HepG2 (cell line): Measurements from ENCODE around the gene MAN1A1. TPM values are rescaled to one million over a fixed set of nuclear protein-coding genes. Genes with fewer than 3 reads are reported as not detected.
A peak's percentile ranks its signal among the peaks of the same experiment; 100 is the strongest.

Experiments
- ATAC-seq: fragments of 200-7000 bp; cut with Tn5 transposase; 3 replicates; pipeline ENCODE4 v1.9.1; 2020; ENCODE audit warnings: mild to moderate bottlenecking, moderate library complexity
- BruUV-seq: library from RNA; stranded (reverse); fragments of 400-500 nt; replicated peaks from 2 replicates; lab custom pipeline; 2021; lab: Mats Ljungman, UMichigan
- CTCF ChIA-PET: fragments of 300-600 bp; formaldehyde crosslinking; extraction: SDS; loops from one replicate; lab custom pipeline; 2021; ENCODE audit warnings: low total read pairs, inconsistent platforms, low intra/inter-chr PET ratio; lab: Yijun Ruan, JAX
- POLR2A ChIA-PET: fragments of 350-600 bp; sonication (Branson Sonifier 250); formaldehyde crosslinking; loops from one replicate; lab custom pipeline; 2020; ENCODE audit warnings: antibody characterized with exemption, inconsistent platforms; lab: Yijun Ruan, JAX
- DNase-seq: peaks from one replicate; pipeline ENCODE4 v3.0.0-alpha.2; 2015; ENCODE audit warnings: low spot score
- FAIRE-seq: peaks from 3 replicates; lab custom pipeline; 2011; peaks lifted over from hg19 to GRCh38; lab: Jason Lieb, UNC
- H2AFZ ChIP-seq: one replicate; pipeline ENCODE4 v1.6.1; 2011; ENCODE audit warnings: low read length, inconsistent platforms
- H3K27ac ChIP-seq: fragments of 300-600 bp; 3 replicates; pipeline ENCODE4 v1.8.0; 2011; ENCODE audit warnings: mixed run types, mild to moderate bottlenecking, mixed read lengths, low read length, inconsistent platforms; ENCODE audit not compliant: insufficient read depth; ENCODE audit errors: extremely low read length
- H3K27me3 ChIP-seq, 2 experiments: fragments of 200-600 bp in 1 of 2; 2 replicates in 1 of 2; 3 replicates in 1 of 2; pipeline versions ENCODE4 v1.6.0 to v1.8.0; 2011; ENCODE audit warnings: low read length in 2 of 2, mild to moderate bottlenecking in 2 of 2, moderate library complexity in 2 of 2, inconsistent platforms in 1 of 2; ENCODE audit not compliant: insufficient read depth in 2 of 2, control insufficient read depth in 1 of 2
- H3K36me3 ChIP-seq, 2 experiments: fragments of 200-600 bp in 1 of 2; replicated peaks in 1 of 2; 2 replicates in 1 of 2; 3 replicates in 1 of 2; pipeline versions ENCODE4 v1.5.1 to v1.8.0; 2011; ENCODE audit warnings: low read length in 2 of 2, inconsistent platforms in 1 of 2; ENCODE audit not compliant: insufficient read depth in 2 of 2, control insufficient read depth in 1 of 2
- H3K4me1 ChIP-seq: 2 replicates; pipeline ENCODE4 v1.5.1; 2012; ENCODE audit warnings: low read length, inconsistent platforms; ENCODE audit not compliant: insufficient read depth
- H3K4me2 ChIP-seq: 2 replicates; pipeline ENCODE4 v1.6.0; 2011; ENCODE audit warnings: low read depth, low read length, inconsistent platforms
- H3K4me3 ChIP-seq, 3 experiments: fragments of 200-600 bp in 1 of 3; sonication (generic), shearing (Covaris generic) in 1 of 3; replicated peaks in 1 of 3; 2 replicates each; pipeline ENCODE4 v1.5.1; 2011 to 2016; ENCODE audit warnings: low read length in 3 of 3, inconsistent platforms in 2 of 3, low read depth in 2 of 3, mild to moderate bottlenecking in 2 of 3, control low read depth in 1 of 3, mixed read lengths in 1 of 3; ENCODE audit not compliant: insufficient read depth in 1 of 3
- H3K79me2 ChIP-seq: one replicate; pipeline ENCODE4 v1.6.1; 2011; ENCODE audit warnings: low read length, inconsistent platforms; ENCODE audit not compliant: insufficient read depth
- H3K9ac ChIP-seq: 2 replicates; pipeline ENCODE4 v1.6.0; 2011; ENCODE audit warnings: mild to moderate bottlenecking, low read depth, low read length, inconsistent platforms; ENCODE audit not compliant: insufficient read depth
- H3K9me3 ChIP-seq: 2 replicates; pipeline ENCODE4 v1.5.1; 2012; ENCODE audit warnings: mild to moderate bottlenecking, low read length
- H4K20me1 ChIP-seq: 2 replicates; pipeline ENCODE4 v1.6.0; 2011; ENCODE audit warnings: inconsistent platforms, mild to moderate bottlenecking, low read length, moderate library complexity; ENCODE audit not compliant: insufficient read depth
- BRD4 ChIP-seq: sonication (generic); formaldehyde crosslinking; IDR thresholded peaks from 2 replicates; pipeline ENCODE4 v1.4.0; 2020; ENCODE audit warnings: missing genetic modification reagents
- FOXP4 ChIP-seq: sonication (generic); formaldehyde crosslinking; IDR thresholded peaks from 2 replicates; pipeline ENCODE4 v1.4.0; 2020; ENCODE audit warnings: missing genetic modification reagents
- HMGXB3 ChIP-seq: sonication (generic); formaldehyde crosslinking; IDR thresholded peaks from 2 replicates; pipeline ENCODE4 v1.4.0; 2020; ENCODE audit warnings: missing genetic modification reagents, borderline replicate concordance
- MAFK ChIP-seq, 2 experiments: IDR thresholded peaks in 1 of 2; conservative IDR thresholded peaks in 1 of 2; 2 replicates each; pipeline ENCODE4 v1.6.1; 2011; ENCODE audit warnings: improper control_type of control experiment in 2 of 2, low read length in 2 of 2
- MTERF4 ChIP-seq: sonication (generic); formaldehyde crosslinking; IDR thresholded peaks from 2 replicates; pipeline ENCODE4 v1.8.0; 2023; ENCODE audit warnings: mild to moderate bottlenecking, missing genetic modification reagents
- MXI1 ChIP-seq: IDR thresholded peaks from 3 replicates; pipeline ENCODE4 v1.6.1; 2012; ENCODE audit warnings: low read depth, low read length, inconsistent platforms, borderline replicate concordance
- MYPOP ChIP-seq: sonication (generic); formaldehyde crosslinking; IDR thresholded peaks from 2 replicates; pipeline ENCODE4 v1.8.1; 2023; ENCODE audit warnings: mild to moderate bottlenecking, moderate library complexity, missing genetic modification reagents
- NR3C1 ChIP-seq: sonication (generic); formaldehyde crosslinking; IDR thresholded peaks from 2 replicates; pipeline ENCODE4 v1.4.0; 2020; ENCODE audit warnings: missing genetic modification reagents
- RBM22 ChIP-seq: fragments of 200-400 bp; formaldehyde crosslinking; optimal IDR thresholded peaks from 2 replicates; pipeline ENCODE3; 2017; ENCODE audit warnings: mild to moderate bottlenecking, low read length, moderate library complexity
- SIN3B ChIP-seq: fragments of 150-350 bp; IDR thresholded peaks from 2 replicates; pipeline ENCODE4 v1.6.1; 2014; ENCODE audit warnings: low read length
- ZEB1 ChIP-seq: IDR thresholded peaks from 2 replicates; pipeline ENCODE4 v1.6.1; 2012; ENCODE audit warnings: mild to moderate bottlenecking, low read depth, inconsistent platforms; ENCODE audit not compliant: insufficient replicate concordance
- ZNF121 ChIP-seq: sonication (generic); formaldehyde crosslinking; IDR thresholded peaks from 2 replicates; pipeline ENCODE4 v1.5.0; 2020; ENCODE audit warnings: mild to moderate bottlenecking, missing genetic modification reagents
- ZNF468 ChIP-seq: sonication (generic); formaldehyde crosslinking; IDR thresholded peaks from 2 replicates; pipeline ENCODE4 v1.8.0; 2022; ENCODE audit warnings: mild to moderate bottlenecking, moderate library complexity, missing genetic modification reagents
- ZNF800 ChIP-seq: sonication (generic); formaldehyde crosslinking; IDR thresholded peaks from 2 replicates; pipeline ENCODE4 v1.4.0; 2020; ENCODE audit warnings: missing genetic modification reagents
- WGBS: methylation state at CpG from one replicate; pipeline ENCODE4 v1.1.6; 2017; ENCODE audit warnings: low lambda C conversion rate; 5-methylcytosine and 5-hydroxymethylcytosine counted together
- in situ Hi-C: cut with HindIII; loops from 2 replicates; pipeline ENCODE4 v1.10.0; 2017; ENCODE audit warnings: low pct_unique_long_range_greater_than_20kb; ENCODE audit not compliant: extremely low pct_ligation_motif_present
- intact Hi-C: fragments of 100-400 bp; cut with micrococcal nuclease; formaldehyde crosslinking; loops from one replicate; pipeline ENCODE4 v1.10.0; 2022; ENCODE audit not compliant: unreplicated experiment
- polyA plus RNA-seq, 8 experiments: library from polyadenylated mRNA; depleted of rRNA in 3 of 8; stranded (reverse) in 7 of 8; unstranded in 1 of 8; fragments of >200 nt; fragmentation: Illumina TruSeq in 4 of 8; extraction: Trizol in 4 of 8; gene quantifications; 2 replicates each; pipeline versions ENCODE4 v1.2.1 to v1.2.3, GENCODE V29; 2011 to 2016; ENCODE audit warnings: low read depth in 4 of 8, missing spikeins in 1 of 8, mixed read lengths in 1 of 8; ENCODE audit not compliant: insufficient read depth in 1 of 8
- total RNA-seq, 5 experiments: library from RNA; depleted of rRNA; stranded (reverse); fragments of >200 nt; fragmentation: Illumina TruSeq; extraction: Trizol; gene quantifications; 2 replicates each; pipeline ENCODE4 v1.2.3, GENCODE V29; 2016; ENCODE audit warnings: low read depth in 1 of 5

MAN1A1 gene
- total and polyA plus RNA-seq, 2 of the 13 experiments (the other 11 are each of a cell fraction or from before 2014, with no cell fraction given), result 156 to 236 TPM

- Histone ChIP-seq H3K4me3 (no peak overlapping the region), H3K9me3 (no peaks in the 10 kb centered on the region), H3K9ac (no peak overlapping the region), H3K79me2 (peaks cover 100% of the 10 kb centered on the region), H3K36me3 (peaks cover 16 to 65% of the 10 kb centered on the region in 2 experiments), H3K27me3 (no peaks in the 10 kb centered on the region), H3K4me2 (0 out of 2 replicates have a peak overlapping the region, but pooled peaks have one; percentile 0), H2AFZ (no peak overlapping the region), H3K27ac (peak overlapping the region; percentile 4), H4K20me1 (peaks cover 90% of the 10 kb centered on the region), H3K4me1 (peaks cover 82% of the 10 kb centered on the region)
- BruUV-seq, result no TSS peak
- ChIA-PET CTCF (no interaction called here), POLR2A (interaction anchor here (0.6 to 2.0 kb wide), 3 partner anchors 37 to 181 kb away, joined by 4 to 8 read pairs (median 5); no protein-coding TSS in a partner anchor)
- in situ Hi-C loops, result no loop called here
- no peak for FAIRE-seq
- no peak for DNase-seq
- 92% methylated on average over 8 of the region's 8 CpGs for WGBS
- intact Hi-C loops, result no loop called here
- peak; percentile 21 for ATAC-seq
- TF ChIP-seq SIN3B (no peak), ZNF800 (CRISPR knock-in tag) (no peak), HMGXB3 (CRISPR knock-in tag) (no peak), ZEB1 (no peak), MTERF4 (CRISPR knock-in tag) (no peak), ZNF468 (CRISPR knock-in tag) (no peak), RBM22 (peak; percentile 90), FOXP4 (CRISPR knock-in tag) (no peak), NR3C1 (CRISPR knock-in tag) (no peak), MXI1 (no peak), BRD4 (CRISPR knock-in tag) (no peak), ZNF121 (CRISPR knock-in tag) (no peak), MYPOP (CRISPR knock-in tag) (no peak), MAFK (conservative IDR thresholded peaks at IDR 0.05 in 1 of 2, IDR thresholded peaks at IDR 0.05 in 1 of 2; ENCODE audit: low read length in 2 of 2) (no peak)
These were observed 39.0 kb downstream of the MAN1A1 start for GRCh38 chr6:119310486-119311036.
